Loucy (cell line): ENCODE measurements around the gene TRIM74.
"Not testable (repeated sequence)": the region's sequence is repeated elsewhere in the genome, so short reads cannot be mapped to it uniquely, and the experiment has no call there.

ENCODE experiments used
- H2AFZ ChIP-seq: fragments of 200-600 bp; sonication (generic); 2 replicates; pipeline ENCODE4 v1.6.0; 2016; ENCODE audit warnings: antibody characterized with exemption, mild to moderate bottlenecking, low read length, moderate library complexity
- H3F3A ChIP-seq: fragments of 200-600 bp; 2 replicates; pipeline ENCODE4 v1.6.0; 2016; ENCODE audit warnings: antibody characterized with exemption, low read depth, mild to moderate bottlenecking
- H3K27me3 ChIP-seq: fragments of 200-600 bp; sonication (generic); 2 replicates; pipeline ENCODE4 v1.6.1; 2014; ENCODE audit warnings: low read length, mild to moderate bottlenecking; ENCODE audit not compliant: insufficient read depth, poor library complexity, severe bottlenecking
- H3K36me3 ChIP-seq: fragments of 200-600 bp; sonication (generic); 2 replicates; pipeline ENCODE4 v1.6.1; 2016; ENCODE audit warnings: low read length; ENCODE audit not compliant: insufficient read depth
- H3K4me1 ChIP-seq: fragments of 200-600 bp; sonication (generic); 2 replicates; pipeline ENCODE4 v1.5.1; 2014; ENCODE audit warnings: low read length, mild to moderate bottlenecking; ENCODE audit not compliant: insufficient read depth, poor library complexity, severe bottlenecking
- H3K4me2 ChIP-seq: fragments of 200-600 bp; sonication (generic); 2 replicates; pipeline ENCODE4 v1.6.0; 2014; ENCODE audit warnings: antibody characterized with exemption, low read length, low read depth, mild to moderate bottlenecking; ENCODE audit not compliant: poor library complexity, severe bottlenecking
- H3K4me3 ChIP-seq: fragments of 200-600 bp; sonication (generic); 2 replicates; pipeline ENCODE4 v1.5.1; 2014; ENCODE audit warnings: low read length, mild to moderate bottlenecking, mixed read lengths; ENCODE audit not compliant: poor library complexity, severe bottlenecking
- H3K79me2 ChIP-seq: fragments of 200-600 bp; sonication (generic); 2 replicates; pipeline ENCODE4 v1.6.1; 2014; ENCODE audit warnings: low read length; ENCODE audit not compliant: insufficient read depth
- H3K9ac ChIP-seq: fragments of 200-600 bp; sonication (generic); 2 replicates; pipeline ENCODE4 v1.6.0; 2014; ENCODE audit warnings: mild to moderate bottlenecking, low read depth, low read length, moderate library complexity; ENCODE audit not compliant: poor library complexity, severe bottlenecking
- H3K9me2 ChIP-seq: fragments of 200-600 bp; sonication (generic); replicated peaks from 2 replicates; pipeline ENCODE4 v1.6.1; 2016; ENCODE audit warnings: low read depth, low read length, mixed read lengths
- H3K9me3 ChIP-seq: fragments of 200-600 bp; sonication (generic); 2 replicates; pipeline ENCODE4 v1.6.1; 2014; ENCODE audit warnings: mild to moderate bottlenecking, antibody characterized with exemption, low read length, low read depth; ENCODE audit not compliant: insufficient read depth
- H4K20me1 ChIP-seq: fragments of 200-600 bp; sonication (generic); 2 replicates; pipeline ENCODE4 v1.6.0; 2014; ENCODE audit warnings: antibody characterized with exemption, low read length, mild to moderate bottlenecking; ENCODE audit not compliant: insufficient read depth, poor library complexity, severe bottlenecking
- CTCF ChIP-seq: fragments of 200-600 bp; sonication (generic); conservative IDR thresholded peaks from 2 replicates; pipeline ENCODE4 v1.5.1; 2014; ENCODE audit warnings: mild to moderate bottlenecking, antibody characterized with exemption, low read length

Gene TRIM74

GRCh38 chr7:72946130-72946745 is 23.0 kb downstream of the TRIM74 start:
- not testable (repeated sequence) for H3K27me3 ChIP-seq, H3K4me1 ChIP-seq, H3K9me3 ChIP-seq, H3K9ac ChIP-seq, H3K4me2 ChIP-seq, H3K4me3 ChIP-seq, H4K20me1 ChIP-seq, H3F3A ChIP-seq, H3K36me3 ChIP-seq, H3K9me2 ChIP-seq, H3K79me2 ChIP-seq, H2AFZ ChIP-seq
- peak; percentile 20; the same call in 1 of the 2 replicates for TF ChIP-seq CTCF

GRCh38 chr7:72945597-72945996 is 23.7 kb downstream of the TRIM74 start:
- not testable (repeated sequence) for H3K36me3 ChIP-seq, H3K9me2 ChIP-seq, H4K20me1 ChIP-seq, H3F3A ChIP-seq, H3K9me3 ChIP-seq, H3K4me2 ChIP-seq, H3K9ac ChIP-seq, H3K27me3 ChIP-seq, H3K79me2 ChIP-seq, H3K4me1 ChIP-seq, H3K4me3 ChIP-seq, H2AFZ ChIP-seq

GRCh38 chr7:72944937-72945336 is 24.3 kb downstream of the TRIM74 start:
- not testable (repeated sequence) for H4K20me1 ChIP-seq, H3K9me2 ChIP-seq, H3K27me3 ChIP-seq, H3K79me2 ChIP-seq, H3K4me3 ChIP-seq, H3K4me2 ChIP-seq, H3K9ac ChIP-seq, H2AFZ ChIP-seq, H3K9me3 ChIP-seq, H3F3A ChIP-seq, H3K4me1 ChIP-seq, H3K36me3 ChIP-seq

GRCh38 chr7:72942956-72943355 is 26.3 kb downstream of the TRIM74 start:
- not testable (repeated sequence) for H3K9ac ChIP-seq, H3K4me1 ChIP-seq, H3K9me3 ChIP-seq, H3F3A ChIP-seq, H3K27me3 ChIP-seq, H3K9me2 ChIP-seq, H4K20me1 ChIP-seq, H3K4me3 ChIP-seq, H3K4me2 ChIP-seq, H2AFZ ChIP-seq, H3K79me2 ChIP-seq
- peaks cover 16% of the 10 kb centered on the region; the same call in 1 of the 2 replicates for H3K36me3 ChIP-seq

- H3K4me3 ChIP-seq, H3K9me3 ChIP-seq, H3K9me2 ChIP-seq, H4K20me1 ChIP-seq, H2AFZ ChIP-seq, H3K79me2 ChIP-seq, H3K4me2 ChIP-seq, H3K4me1 ChIP-seq, H3K9ac ChIP-seq, H3F3A ChIP-seq, H3K27me3 ChIP-seq: not testable (repeated sequence)
- peaks cover 19% of the 10 kb centered on the region; the same call in 1 of the 2 replicates for H3K36me3 ChIP-seq
These were observed 27.1 kb downstream of the TRIM74 start for GRCh38 chr7:72942022-72942705.

- Histone ChIP-seq H4K20me1 (peaks cover 21% of the 10 kb centered on the region), H3K36me3 (peaks cover 47% of the 10 kb centered on the region; the same call in 1 of the 2 replicates), H3K79me2 (peaks cover 39% of the 10 kb centered on the region)
- H3K9ac ChIP-seq, H2AFZ ChIP-seq, H3K27me3 ChIP-seq, H3F3A ChIP-seq, H3K9me3 ChIP-seq, H3K4me2 ChIP-seq, H3K4me1 ChIP-seq, H3K9me2 ChIP-seq, H3K4me3 ChIP-seq: not testable (repeated sequence)
These were observed 41.0 kb downstream of the TRIM74 start for GRCh38 chr7:72928216-72928615.

- not testable (repeated sequence) for H3K4me1 ChIP-seq, H3F3A ChIP-seq, H3K4me3 ChIP-seq, H3K9me2 ChIP-seq, H2AFZ ChIP-seq, H3K9ac ChIP-seq, H3K4me2 ChIP-seq, H3K27me3 ChIP-seq, H3K9me3 ChIP-seq
- peaks cover 47% of the 10 kb centered on the region; the same call in 1 of the 2 replicates for H3K36me3 ChIP-seq
- peaks cover 21% of the 10 kb centered on the region for H4K20me1 ChIP-seq
- peaks cover 39% of the 10 kb centered on the region for H3K79me2 ChIP-seq
These were observed 41.5 kb downstream of the TRIM74 start for GRCh38 chr7:72927791-72928190.
